WTC11 (cell line): ENCODE results near the gene FGFR4. TPM values are rescaled to one million over a fixed set of nuclear protein-coding genes. Genes with fewer than 3 reads are reported as not detected.

Experiments
- ATAC-seq: fragments of 200-7000 bp; cut with Tn5 transposase; 2 replicates; pipeline ENCODE4 v1.10.0; 2021; ENCODE audit warnings: mild to moderate bottlenecking, moderate library complexity
- CTCF ChIA-PET: fragments of 300-600 bp; sonication (Branson Sonifier 250); formaldehyde crosslinking; loops from one replicate; lab custom pipeline; 2021; ENCODE audit warnings: antibody characterized with exemption; lab: Charles Lee
- POLR2A ChIA-PET: fragments of 350-600 bp; sonication (Branson Sonifier 250); formaldehyde crosslinking; loops from one replicate; lab custom pipeline; 2021; ENCODE audit warnings: antibody characterized with exemption; lab: Charles Lee
- DNase-seq: peaks from one replicate; pipeline ENCODE4 v3.0.0; 2021; ENCODE audit warnings: low spot score
- H3K27ac Mint-ChIP-seq: 2 replicates; pipeline ENCODE4 v1.8.0; 2021; ENCODE audit warnings: mixed read lengths
- H3K27me3 Mint-ChIP-seq: 2 replicates; pipeline ENCODE4 v1.8.0; 2021; ENCODE audit warnings: low read depth, mild to moderate bottlenecking, moderate library complexity, mixed read lengths
- H3K36me3 Mint-ChIP-seq: 2 replicates; pipeline ENCODE4 v1.8.0; 2021; ENCODE audit warnings: mixed read lengths
- H3K4me1 Mint-ChIP-seq: 2 replicates; pipeline ENCODE4 v1.8.0; 2022; ENCODE audit warnings: mixed read lengths
- H3K4me3 Mint-ChIP-seq: 2 replicates; pipeline ENCODE4 v1.8.0; 2021; ENCODE audit warnings: mild to moderate bottlenecking, moderate library complexity, mixed read lengths
- H3K9me3 Mint-ChIP-seq: 2 replicates; pipeline ENCODE4 v1.8.0; 2021; ENCODE audit warnings: mixed read lengths
- AR ChIP-seq: fragments of 250-450 bp; sonication (Bioruptor Pico); IDR thresholded peaks from 2 replicates; pipeline ENCODE4 v1.9.0; 2021; ENCODE audit warnings: mild to moderate bottlenecking
- CDX4 ChIP-seq: fragments of 250-450 bp; sonication (Bioruptor Pico); IDR thresholded peaks from 2 replicates; pipeline ENCODE4 v1.9.0; 2021; ENCODE audit warnings: moderate library complexity, mild to moderate bottlenecking, inconsistent platforms, borderline replicate concordance
- E2F1 ChIP-seq: sonication (generic); formaldehyde crosslinking; IDR thresholded peaks from 2 replicates; pipeline ENCODE4 v1.8.0; 2022; ENCODE audit warnings: mild to moderate bottlenecking, missing genetic modification reagents
- ELF4 ChIP-seq: sonication (generic); formaldehyde crosslinking; IDR thresholded peaks from 2 replicates; pipeline ENCODE4 v1.8.1; 2022; ENCODE audit warnings: low read depth, mild to moderate bottlenecking, moderate library complexity, missing genetic modification reagents
- KAT7 ChIP-seq: sonication (generic); formaldehyde crosslinking; IDR thresholded peaks from 2 replicates; pipeline ENCODE4 v1.8.1; 2023; ENCODE audit warnings: missing genetic modification reagents, mild to moderate bottlenecking, borderline replicate concordance
- MYBL2 ChIP-seq: sonication (generic); formaldehyde crosslinking; IDR thresholded peaks from 2 replicates; pipeline ENCODE4 v1.8.1; 2023; ENCODE audit warnings: mild to moderate bottlenecking, moderate library complexity, missing genetic modification reagents
- NFYB ChIP-seq: sonication (generic); formaldehyde crosslinking; conservative IDR thresholded peaks from 2 replicates; pipeline ENCODE4 v1.8.0; 2022; ENCODE audit warnings: low read depth, missing genetic modification reagents
- OVOL2 ChIP-seq: fragments of 250-450 bp; sonication (Bioruptor Pico); IDR thresholded peaks from 2 replicates; pipeline ENCODE4 v1.9.0; 2021; ENCODE audit warnings: mild to moderate bottlenecking, borderline replicate concordance
- PRDM15 ChIP-seq: sonication (generic); formaldehyde crosslinking; IDR thresholded peaks from 2 replicates; pipeline ENCODE4 v1.8.0; 2022; ENCODE audit warnings: missing genetic modification reagents
- PREB ChIP-seq: sonication (generic); formaldehyde crosslinking; IDR thresholded peaks from 2 replicates; pipeline ENCODE4 v1.8.1; 2022; ENCODE audit warnings: mild to moderate bottlenecking, missing genetic modification reagents, moderate library complexity, borderline replicate concordance
- PRRX2 ChIP-seq: fragments of 250-450 bp; sonication (Bioruptor Pico); IDR thresholded peaks from 2 replicates; pipeline ENCODE4 v1.8.0; 2021; ENCODE audit warnings: mild to moderate bottlenecking
- SMAD4 ChIP-seq: sonication (generic); formaldehyde crosslinking; IDR thresholded peaks from 2 replicates; pipeline ENCODE4 v1.8.0; 2022; ENCODE audit warnings: mild to moderate bottlenecking, missing genetic modification reagents
- STAT6 ChIP-seq: sonication (generic); formaldehyde crosslinking; conservative IDR thresholded peaks from 2 replicates; pipeline ENCODE4 v1.8.1; 2023; ENCODE audit warnings: mild to moderate bottlenecking, low read depth, missing genetic modification reagents, moderate library complexity
- ZNF138 ChIP-seq: sonication (generic); formaldehyde crosslinking; conservative IDR thresholded peaks from 2 replicates; pipeline ENCODE4 v1.8.1; 2022; ENCODE audit warnings: mild to moderate bottlenecking, moderate library complexity, missing genetic modification reagents
- ZNF423 ChIP-seq: fragments of 250-450 bp; sonication (Bioruptor Pico); IDR thresholded peaks from 2 replicates; pipeline ENCODE4 v2.1.2; 2022; ENCODE audit warnings: mild to moderate bottlenecking, moderate library complexity
- total RNA-seq: library from RNA; stranded (reverse); gene quantifications from 3 replicates; pipeline ENCODE4 v1.2.3, GENCODE V29; 2021

FGFR4 gene
- total RNA-seq, 1 experiment from 2014 or later: 108 TPM

- no peak for TF ChIP-seq PREB (CRISPR knock-in tag)
- no peak for TF ChIP-seq CDX4 (CRISPR knock-in tag)
- TF ChIP-seq STAT6: no peak
- TF ChIP-seq ZNF138 (CRISPR knock-in tag): no peak
- TF ChIP-seq NFYB: no peak
- TF ChIP-seq PRDM15 (CRISPR knock-in tag): no peak
- no peak for TF ChIP-seq OVOL2
These were observed 56.1 kb downstream of the FGFR4 start (continued) for GRCh38 chr5:177142778-177143177.

- DNase-seq (no peak), ATAC-seq (no peak)
- H3K9me3 Mint-ChIP-seq: no peaks in the 10 kb centered on the region
- ChIA-PET POLR2A (interaction anchor here (1.1 kb wide), 1 partner anchor 23 kb away, joined by 3 read pairs; no protein-coding TSS in a partner anchor), CTCF (interaction anchor here (0.7 kb wide), 1 partner anchor 48 kb away, joined by 4 read pairs; no protein-coding TSS in a partner anchor)
- TF ChIP-seq MYBL2 (CRISPR knock-in tag) (no peak), AR (CRISPR knock-in tag) (no peak), KAT7 (CRISPR knock-in tag) (no peak), ELF4 (CRISPR knock-in tag) (no peak), ZNF423 (no peak), SMAD4 (CRISPR knock-in tag) (no peak), E2F1 (CRISPR knock-in tag) (no peak), PRRX2 (CRISPR knock-in tag) (no peak)
- no peak overlapping the region for H3K4me3 Mint-ChIP-seq
- H3K27me3 Mint-ChIP-seq: no peaks in the 10 kb centered on the region
- H3K36me3 Mint-ChIP-seq: peaks cover 60% of the 10 kb centered on the region
- H3K27ac Mint-ChIP-seq: peak overlapping the region; percentile 79; the same call in 1 of the 2 replicates
- H3K4me1 Mint-ChIP-seq: peaks cover 2% of the 10 kb centered on the region; the same call in 1 of the 2 replicates
These were observed 60.4 kb downstream of the FGFR4 start for GRCh38 chr5:177146891-177147638.
